ENCODE data around the gene PER1.
A peak's percentile ranks its signal among the peaks of the same experiment; 100 is the strongest.

The PER1 gene

GRCh38 chr17:8123695-8124349, 28.4 kb downstream of the PER1 start, which contains the start of gene HES7:
HES7 (minus strand) TSS chr17:8124106; CDS start chr17:8124084, 22 bp downstream.
- TF ChIP-seq, protein P1, sequence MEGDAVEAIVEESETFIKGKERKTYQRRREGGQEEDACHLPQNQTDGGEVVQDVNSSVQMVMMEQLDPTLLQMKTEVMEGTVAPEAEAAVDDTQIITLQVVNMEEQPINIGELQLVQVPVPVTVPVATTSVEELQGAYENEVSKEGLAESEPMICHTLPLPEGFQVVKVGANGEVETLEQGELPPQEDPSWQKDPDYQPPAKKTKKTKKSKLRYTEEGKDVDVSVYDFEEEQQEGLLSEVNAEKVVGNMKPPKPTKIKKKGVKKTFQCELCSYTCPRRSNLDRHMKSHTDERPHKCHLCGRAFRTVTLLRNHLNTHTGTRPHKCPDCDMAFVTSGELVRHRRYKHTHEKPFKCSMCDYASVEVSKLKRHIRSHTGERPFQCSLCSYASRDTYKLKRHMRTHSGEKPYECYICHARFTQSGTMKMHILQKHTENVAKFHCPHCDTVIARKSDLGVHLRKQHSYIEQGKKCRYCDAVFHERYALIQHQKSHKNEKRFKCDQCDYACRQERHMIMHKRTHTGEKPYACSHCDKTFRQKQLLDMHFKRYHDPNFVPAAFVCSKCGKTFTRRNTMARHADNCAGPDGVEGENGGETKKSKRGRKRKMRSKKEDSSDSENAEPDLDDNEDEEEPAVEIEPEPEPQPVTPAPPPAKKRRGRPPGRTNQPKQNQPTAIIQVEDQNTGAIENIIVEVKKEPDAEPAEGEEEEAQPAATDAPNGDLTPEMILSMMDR (IDR thresholded peaks at IDR 0.05; ENCODE audit: extremely low read depth, missing control alignments), result no peak
- no peak for DNase-seq (ENCODE audit: low spot score)

GRCh38 chr17:8122924-8123694, 29.1 kb downstream of the PER1 start:
- TF ChIP-seq, protein P1 (IDR thresholded peaks at IDR 0.05; ENCODE audit: extremely low read depth, missing control alignments), result no peak
- peak; percentile 63 for DNase-seq (ENCODE audit: low spot score)

- no peak for DNase-seq (ENCODE audit: low spot score)
- TF ChIP-seq, protein P1 (IDR thresholded peaks at IDR 0.05; ENCODE audit: extremely low read depth, missing control alignments), result no peak
Observed at GRCh38 chr17:8122422-8122923, 29.7 kb downstream of the PER1 start.

DNA sequence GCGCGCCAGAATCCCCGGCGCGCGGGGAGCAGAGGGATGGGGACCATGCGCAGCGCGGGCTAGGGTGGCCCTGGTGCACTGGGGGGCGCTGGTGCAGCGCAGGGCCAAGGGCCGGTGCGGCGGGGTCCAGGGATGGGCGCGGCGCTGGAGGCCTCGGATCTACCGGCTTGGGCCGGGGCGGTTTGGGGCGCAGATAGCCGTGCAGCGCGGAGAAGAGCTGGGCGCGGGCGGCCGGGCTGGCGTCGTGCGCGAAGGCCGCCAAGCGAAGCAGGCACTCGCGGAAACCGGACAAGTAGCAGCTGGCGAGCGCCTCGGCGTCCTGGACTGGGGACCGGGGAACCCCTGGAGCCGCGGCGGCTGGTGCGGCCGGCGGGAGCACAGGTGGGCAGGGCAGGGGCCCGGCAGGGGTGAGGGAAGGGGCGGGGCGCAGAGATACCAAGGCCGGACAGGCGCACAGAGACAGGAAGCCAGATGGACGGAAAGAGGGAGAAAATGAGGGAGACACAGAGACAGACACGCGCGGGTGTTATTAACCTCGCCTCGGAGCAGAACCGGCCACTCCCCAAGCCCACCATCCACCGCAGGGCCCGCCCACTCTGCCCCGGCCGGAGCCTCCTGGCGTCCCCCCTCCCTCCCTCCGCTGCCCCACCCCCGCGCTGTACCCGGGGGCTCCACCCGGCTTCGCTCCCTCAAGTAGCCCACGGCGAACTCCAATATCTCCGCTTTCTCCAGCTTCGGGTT, 30.4 kb downstream of the PER1 start:
- TF ChIP-seq, protein P1 (IDR thresholded peaks at IDR 0.05; ENCODE audit: extremely low read depth, missing control alignments), result peak; percentile 87
- peak; percentile 85 for DNase-seq (ENCODE audit: low spot score)

DNA sequence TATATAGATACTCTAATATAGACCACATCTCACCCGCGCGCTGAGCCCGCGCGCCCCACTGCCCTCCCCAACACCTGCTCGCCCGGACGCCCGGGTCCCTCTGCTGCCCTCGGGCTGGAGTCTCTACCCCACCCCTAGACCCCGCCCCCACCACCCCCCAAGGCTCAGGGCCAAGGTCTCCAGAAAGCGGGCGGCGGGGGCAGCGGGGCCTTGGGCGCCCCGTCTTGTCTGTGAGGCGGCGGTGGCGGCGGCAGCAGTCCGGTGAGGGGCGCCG, 30.9 kb downstream of the PER1 start:
- TF ChIP-seq, protein P1 (IDR thresholded peaks at IDR 0.05; ENCODE audit: extremely low read depth, missing control alignments), result no peak
- DNase-seq (ENCODE audit: low spot score), result no peak

DNA sequence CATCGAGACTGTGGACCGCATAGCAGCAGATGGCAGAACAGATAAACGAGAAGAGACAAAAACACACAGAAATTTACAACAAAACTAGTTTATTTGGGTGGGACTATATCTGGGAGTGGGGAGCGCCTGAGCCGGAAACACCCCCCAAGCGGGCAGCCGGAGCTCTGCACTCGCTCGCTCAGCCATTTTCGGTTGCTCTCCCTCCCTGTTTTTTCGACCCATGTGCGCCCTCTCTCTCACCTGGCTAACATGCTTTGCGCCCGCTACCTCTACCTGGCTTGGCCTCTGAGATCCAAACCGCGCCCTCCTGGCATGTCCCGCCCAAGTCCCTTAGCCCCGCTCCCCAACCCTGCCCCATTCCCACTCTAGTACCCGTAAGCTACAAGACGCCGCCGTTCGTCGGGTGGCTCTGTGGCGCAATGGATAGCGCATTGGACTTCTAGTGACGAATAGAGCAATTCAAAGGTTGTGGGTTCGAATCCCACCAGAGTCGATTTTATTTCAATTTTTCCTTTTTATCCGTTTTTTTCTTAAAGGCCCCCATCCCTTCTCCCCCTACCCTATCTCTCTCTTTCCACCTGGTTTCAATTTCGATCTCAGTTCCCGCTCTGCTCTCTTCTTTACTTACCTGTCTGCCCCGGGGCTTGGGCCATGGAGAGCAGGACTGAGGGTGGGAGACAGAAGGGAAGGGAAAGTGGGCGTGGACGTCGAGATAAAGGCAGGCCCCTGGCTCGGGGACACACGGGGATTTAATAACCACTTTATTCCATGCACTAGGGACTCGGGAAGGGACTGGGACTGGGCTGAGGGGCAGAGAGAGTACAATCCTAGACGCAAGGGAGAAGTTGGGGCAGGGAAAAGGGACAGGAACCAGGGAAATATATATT, 31.4 kb downstream of the PER1 start:
- TF ChIP-seq, protein P1 (IDR thresholded peaks at IDR 0.05; ENCODE audit: extremely low read depth, missing control alignments), result peak; percentile 5
- peak; percentile 78 for DNase-seq (ENCODE audit: low spot score)
